Endodermal cell (in vitro differentiated cells): ENCODE results near the gene LRRN1. TPM values are rescaled to one million over a fixed set of nuclear protein-coding genes. Genes with fewer than 3 reads are reported as not detected.

Experiments
- DNase-seq: peaks from one replicate; pipeline ENCODE4 v3.0.0-alpha.2; 2017
- H3K27ac ChIP-seq: 2 replicates; pipeline ENCODE4 v1.5.1; 2013; ENCODE audit warnings: mild to moderate bottlenecking, low read depth, low read length, moderate library complexity
- H3K27me3 ChIP-seq: 2 replicates; pipeline ENCODE4 v1.6.1; 2013; ENCODE audit warnings: mild to moderate bottlenecking, low read length, moderate library complexity; ENCODE audit not compliant: insufficient read depth, control insufficient read depth, poor library complexity, severe bottlenecking
- H3K36me3 ChIP-seq: 2 replicates; pipeline ENCODE4 v1.7.0; 2013; ENCODE audit warnings: mild to moderate bottlenecking, low read length, moderate library complexity; ENCODE audit not compliant: control insufficient read depth, insufficient read depth
- H3K4me1 ChIP-seq: one replicate; pipeline ENCODE4 v1.7.0; 2013; ENCODE audit warnings: low read length; ENCODE audit not compliant: control insufficient read depth, insufficient read depth
- H3K4me3 ChIP-seq: 2 replicates; pipeline ENCODE4 v1.5.1; 2013; ENCODE audit warnings: mild to moderate bottlenecking, low read length, moderate library complexity
- H3K9ac ChIP-seq: 2 replicates; pipeline ENCODE4 v1.6.1; 2013; ENCODE audit warnings: mild to moderate bottlenecking, low read length, moderate library complexity; ENCODE audit not compliant: poor library complexity, severe bottlenecking; ENCODE audit errors: extremely low read depth
- H3K9me3 ChIP-seq: 2 replicates; pipeline ENCODE4 v1.6.1; 2013; ENCODE audit warnings: mild to moderate bottlenecking, low read length, moderate library complexity; ENCODE audit not compliant: control insufficient read depth
- H3K27ac Mint-ChIP-seq: 2 replicates; pipeline ENCODE4 v1.8.0; 2020; ENCODE audit warnings: mixed read lengths
- H3K27me3 Mint-ChIP-seq: 2 replicates; pipeline ENCODE4 v1.8.0; 2021; ENCODE audit warnings: mild to moderate bottlenecking, mixed read lengths; ENCODE audit not compliant: insufficient read depth
- H3K36me3 Mint-ChIP-seq: 2 replicates; pipeline ENCODE4 v1.8.0; 2020; ENCODE audit warnings: low read depth, mixed read lengths
- H3K4me1 Mint-ChIP-seq: 2 replicates; pipeline ENCODE4 v1.8.0; 2020; ENCODE audit warnings: mixed read lengths
- H3K4me3 Mint-ChIP-seq: 2 replicates; pipeline ENCODE4 v1.8.0; 2020; ENCODE audit warnings: mild to moderate bottlenecking, moderate library complexity, mixed read lengths
- H3K9me3 Mint-ChIP-seq: 2 replicates; pipeline ENCODE4 v1.8.0; 2020; ENCODE audit warnings: mild to moderate bottlenecking, mixed read lengths
- WGBS, 2 experiments: methylation state at CpG; one replicate each; pipeline versions ENCODE4 v1.1.5 to v1.1.7; 2013; ENCODE audit warnings: missing lambda C conversion rate in 2 of 2, mixed read lengths in 1 of 2; ENCODE audit not compliant: insufficient coverage in 1 of 2, insufficient read length in 1 of 2; 5-methylcytosine and 5-hydroxymethylcytosine counted together
- total RNA-seq, 2 donors: library from RNA; stranded (reverse); fragmentation: NEBNext Ultra II Directional in 1 of 2; extraction: Animal tissue kit (Norgen Biotek cat#: 25700) in 1 of 2; gene quantifications; 2 replicates in 1 of 2; 3 replicates in 1 of 2; pipeline ENCODE4 v1.2.1, GENCODE V29; 2021
- TF ChIP-seq, protein P1 (sequence below): fragments of 200-600 bp; sonication (generic); conservative IDR thresholded peaks from 2 replicates; pipeline ENCODE4 v1.5.0; 2021; ENCODE audit warnings: antibody characterized with exemption, mild to moderate bottlenecking

LRRN1 gene
- total RNA-seq, 2 donors from 2014 or later, result 109 to 222 TPM

DNA sequence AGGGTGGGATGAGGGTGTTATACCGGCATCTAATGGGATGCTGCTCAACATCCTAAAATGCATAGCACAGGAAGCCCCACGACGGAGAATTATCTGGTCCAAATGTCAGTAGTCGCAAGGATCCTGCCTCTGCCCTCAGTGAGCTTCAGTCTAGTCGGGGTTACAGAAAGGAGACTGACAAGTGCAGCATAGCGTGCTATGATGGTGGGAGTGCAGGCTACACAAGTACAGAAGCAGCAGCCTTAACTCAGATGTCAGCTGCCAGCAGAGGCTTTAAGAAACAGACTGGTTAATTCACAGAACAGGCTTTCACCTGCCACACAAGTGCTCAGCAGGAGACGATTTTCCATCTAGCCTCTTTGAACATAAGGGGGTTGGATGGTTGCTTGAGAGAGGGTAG lies 6.9 kb downstream of the LRRN1 start:
- Mint-ChIP-seq H3K27me3 (no peaks in the 10 kb centered on the region), H3K4me3 (peak overlapping the region; percentile 14), H3K27ac (peak overlapping the region; percentile 12), H3K9me3 (no peaks in the 10 kb centered on the region), H3K36me3 (peaks cover 82% of the 10 kb centered on the region), H3K4me1 (peaks cover 63% of the 10 kb centered on the region)
- WGBS, 2 experiments, result 93 to 97% methylated on average over 5 to 7 of the region's 7 CpGs
- peaks cover 10% of the 10 kb centered on the region for H3K4me1 ChIP-seq
- H3K27me3 ChIP-seq, result no peaks in the 10 kb centered on the region
- no peak overlapping the region for H3K27ac ChIP-seq
- no peak overlapping the region for H3K9ac ChIP-seq
- TF ChIP-seq, protein P1, sequence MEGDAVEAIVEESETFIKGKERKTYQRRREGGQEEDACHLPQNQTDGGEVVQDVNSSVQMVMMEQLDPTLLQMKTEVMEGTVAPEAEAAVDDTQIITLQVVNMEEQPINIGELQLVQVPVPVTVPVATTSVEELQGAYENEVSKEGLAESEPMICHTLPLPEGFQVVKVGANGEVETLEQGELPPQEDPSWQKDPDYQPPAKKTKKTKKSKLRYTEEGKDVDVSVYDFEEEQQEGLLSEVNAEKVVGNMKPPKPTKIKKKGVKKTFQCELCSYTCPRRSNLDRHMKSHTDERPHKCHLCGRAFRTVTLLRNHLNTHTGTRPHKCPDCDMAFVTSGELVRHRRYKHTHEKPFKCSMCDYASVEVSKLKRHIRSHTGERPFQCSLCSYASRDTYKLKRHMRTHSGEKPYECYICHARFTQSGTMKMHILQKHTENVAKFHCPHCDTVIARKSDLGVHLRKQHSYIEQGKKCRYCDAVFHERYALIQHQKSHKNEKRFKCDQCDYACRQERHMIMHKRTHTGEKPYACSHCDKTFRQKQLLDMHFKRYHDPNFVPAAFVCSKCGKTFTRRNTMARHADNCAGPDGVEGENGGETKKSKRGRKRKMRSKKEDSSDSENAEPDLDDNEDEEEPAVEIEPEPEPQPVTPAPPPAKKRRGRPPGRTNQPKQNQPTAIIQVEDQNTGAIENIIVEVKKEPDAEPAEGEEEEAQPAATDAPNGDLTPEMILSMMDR, result no peak
- H3K4me3 ChIP-seq, result peak overlapping the region; percentile 31
- peaks cover 74% of the 10 kb centered on the region for H3K36me3 ChIP-seq
- no peaks in the 10 kb centered on the region for H3K9me3 ChIP-seq
- no peak for DNase-seq

GRCh38 chr3:3806856-3807255 lies 7.6 kb downstream of the LRRN1 start:
- no peaks in the 10 kb centered on the region for H3K27me3 ChIP-seq
- no peak overlapping the region for H3K9ac ChIP-seq
- Mint-ChIP-seq H3K9me3 (no peaks in the 10 kb centered on the region), H3K27me3 (no peaks in the 10 kb centered on the region), H3K4me1 (peaks cover 58% of the 10 kb centered on the region), H3K4me3 (peak overlapping the region; percentile 14), H3K36me3 (peaks cover 77% of the 10 kb centered on the region), H3K27ac (peak overlapping the region; percentile 12)
- 65 to 86% methylated on average over 5 to 6 of the region's 6 CpGs for WGBS, 2 experiments
- peaks cover 74% of the 10 kb centered on the region for H3K36me3 ChIP-seq
- H3K4me3 ChIP-seq, result no peak overlapping the region
- H3K4me1 ChIP-seq, result peaks cover 10% of the 10 kb centered on the region
- TF ChIP-seq, protein P1, result no peak
- H3K9me3 ChIP-seq, result no peaks in the 10 kb centered on the region
- H3K27ac ChIP-seq, result no peak overlapping the region
- DNase-seq, result peak; percentile 71

- H3K4me1 ChIP-seq, result peaks cover 6% of the 10 kb centered on the region
- no peak overlapping the region for H3K4me3 ChIP-seq
- H3K9ac ChIP-seq, result no peak overlapping the region
- 95 to 96% methylated on average over 3 to 5 of the region's 5 CpGs for WGBS, 2 experiments
- H3K36me3 Mint-ChIP-seq, result peaks cover 77% of the 10 kb centered on the region
- H3K27ac ChIP-seq, result no peak overlapping the region
- peaks cover 92% of the 10 kb centered on the region for H3K36me3 ChIP-seq
- TF ChIP-seq, protein P1, result no peak
- no peak overlapping the region for H3K4me3 Mint-ChIP-seq
- peaks cover 14% of the 10 kb centered on the region for H3K4me1 Mint-ChIP-seq
- H3K27ac Mint-ChIP-seq, result no peak overlapping the region
- no peak for DNase-seq
- no peaks in the 10 kb centered on the region for H3K9me3 Mint-ChIP-seq
- H3K27me3 ChIP-seq, result no peaks in the 10 kb centered on the region
- H3K9me3 ChIP-seq, result no peaks in the 10 kb centered on the region
- H3K27me3 Mint-ChIP-seq, result no peaks in the 10 kb centered on the region
Observed at GRCh38 chr3:3813013-3813412, 13.8 kb downstream of the LRRN1 start.
